UCSD-AML1 (cell line): ENCODE measurements around the gene ACOXL.

Experiments used
- DNase-seq: peaks from one replicate; lab custom pipeline; 2025; ENCODE audit not compliant: unreplicated experiment; lab: John Stamatoyannopoulos, UW

ACOXL gene

DNA sequence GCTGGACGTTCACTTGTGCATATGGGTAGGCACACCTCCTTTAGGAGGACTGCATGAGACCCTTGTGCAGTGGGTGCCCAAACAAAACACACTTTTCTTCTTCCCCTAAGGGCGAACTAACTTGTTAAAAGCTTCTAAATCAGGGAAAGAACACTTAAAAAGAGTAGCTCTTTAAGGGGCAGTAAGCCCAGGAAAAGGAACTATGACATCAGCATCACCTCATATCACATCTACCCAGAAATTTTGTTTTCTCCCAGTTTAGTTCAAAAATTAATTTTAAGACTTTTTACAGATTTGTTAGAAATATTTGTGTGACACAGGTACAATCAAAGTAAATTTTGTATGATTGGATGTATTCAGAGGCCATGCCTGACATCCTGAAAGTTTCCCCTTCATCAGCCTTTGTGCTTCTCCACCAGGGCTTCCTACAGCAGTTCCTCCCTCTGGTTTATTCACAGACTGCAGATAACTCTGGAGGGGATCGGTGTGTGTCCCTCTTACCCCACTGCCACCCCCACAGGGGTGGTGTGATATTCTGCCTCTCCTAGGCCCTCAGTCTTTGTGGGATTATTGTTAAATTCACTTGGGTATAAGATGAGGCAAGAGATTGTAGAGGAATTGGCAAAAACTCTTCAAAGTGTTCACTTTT, 416.0 kb downstream of the ACOXL start:
- no peak for DNase-seq

GRCh38 chr2:111148925-111149324, 416.6 kb downstream of the ACOXL start:
- no peak for DNase-seq

GRCh38 chr2:111149882-111150455, 417.6 kb downstream of the ACOXL start:
- no peak for DNase-seq

DNA sequence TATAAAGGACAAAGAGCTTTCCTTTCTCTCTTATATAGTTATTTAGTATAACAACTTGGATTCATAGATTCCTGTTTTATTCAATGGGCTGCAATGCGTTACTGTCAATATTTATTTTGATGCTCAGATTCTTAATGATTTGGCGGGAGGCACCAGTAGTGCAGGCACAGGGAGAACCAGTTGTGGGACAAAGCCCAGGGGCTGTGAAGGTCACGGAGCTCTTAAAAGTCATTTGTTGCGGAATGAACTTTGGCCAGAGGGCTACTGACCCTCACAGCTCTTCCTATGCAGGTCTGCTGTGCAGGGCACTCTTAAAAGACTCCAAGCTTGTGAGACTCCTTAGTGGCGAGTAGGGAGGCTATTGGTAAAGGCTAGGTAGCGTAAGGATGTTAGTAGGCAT, 422.4 kb downstream of the ACOXL start:
- no peak for DNase-seq

DNA sequence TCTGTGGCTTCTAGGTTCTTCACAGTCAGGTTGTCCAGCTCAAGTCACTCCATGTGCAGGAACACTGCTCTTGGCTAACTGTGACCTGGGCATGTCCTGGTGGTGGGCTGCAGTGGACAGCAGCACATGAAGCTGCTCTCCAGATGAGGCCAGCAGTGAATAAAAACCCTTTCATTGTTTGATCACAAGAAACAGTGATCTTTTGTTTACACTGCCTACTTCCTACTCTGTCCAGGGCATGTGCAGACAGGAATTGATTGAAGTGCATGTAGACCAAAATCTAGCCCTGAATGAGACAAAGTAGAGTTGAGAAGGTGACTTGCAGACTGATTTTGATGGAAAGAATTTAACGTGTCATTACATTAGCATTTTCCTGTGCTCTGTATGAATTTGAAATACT, 423.2 kb downstream of the ACOXL start:
- no peak for DNase-seq

GRCh38 chr2:111156529-111156928, 424.2 kb downstream of the ACOXL start:
- DNase-seq = no peak

DNA sequence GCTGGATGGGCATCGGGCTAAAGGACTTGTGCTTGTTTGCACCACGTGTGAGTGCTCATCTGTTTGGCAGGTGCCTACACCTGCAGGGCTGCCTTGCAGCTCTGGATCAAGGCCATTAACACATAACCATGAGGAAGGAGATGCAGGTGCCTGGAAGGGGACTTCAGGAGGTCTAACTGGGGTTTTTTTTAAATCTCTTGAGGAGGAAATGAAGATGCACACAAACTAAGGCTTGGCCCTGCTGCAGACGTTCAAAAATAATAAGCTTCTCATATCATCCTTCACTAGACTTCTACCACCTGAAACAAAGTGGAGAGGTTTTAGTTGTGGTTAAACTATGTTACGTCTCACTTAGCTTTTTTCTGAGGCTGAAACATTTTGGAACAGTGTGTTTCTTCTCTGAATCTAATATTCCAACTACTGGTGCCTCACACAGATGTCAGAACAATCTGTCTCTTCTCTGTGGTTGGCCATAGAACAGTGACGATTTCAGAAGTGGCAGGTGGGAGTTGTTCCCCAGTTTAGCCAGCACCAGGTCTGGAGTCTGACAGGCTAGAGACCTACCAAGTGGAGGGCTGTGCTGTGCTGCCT, 424.8 kb downstream of the ACOXL start:
- no peak for DNase-seq

GRCh38 chr2:111157798-111158197, 425.4 kb downstream of the ACOXL start:
- no peak for DNase-seq

DNA sequence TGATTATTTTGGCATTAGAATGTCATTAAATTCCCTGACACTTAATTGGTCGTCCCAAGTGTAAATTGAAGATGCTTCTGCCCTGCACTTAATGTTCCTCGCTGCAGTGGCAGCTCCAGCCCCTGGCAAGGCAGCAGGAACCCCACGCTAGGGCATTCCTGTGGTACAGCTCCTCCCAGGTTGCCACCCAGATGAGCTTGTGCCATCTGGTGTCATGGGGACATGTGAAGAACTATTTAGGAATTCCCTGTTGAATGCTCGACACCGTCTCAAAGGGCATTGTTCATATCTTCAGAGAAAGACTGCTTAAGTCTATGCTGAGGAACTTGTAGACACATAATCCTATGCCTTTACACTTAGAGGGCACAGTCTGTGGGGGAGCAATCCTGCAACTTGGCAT, 427.3 kb downstream of the ACOXL start:
- no peak for DNase-seq

DNA sequence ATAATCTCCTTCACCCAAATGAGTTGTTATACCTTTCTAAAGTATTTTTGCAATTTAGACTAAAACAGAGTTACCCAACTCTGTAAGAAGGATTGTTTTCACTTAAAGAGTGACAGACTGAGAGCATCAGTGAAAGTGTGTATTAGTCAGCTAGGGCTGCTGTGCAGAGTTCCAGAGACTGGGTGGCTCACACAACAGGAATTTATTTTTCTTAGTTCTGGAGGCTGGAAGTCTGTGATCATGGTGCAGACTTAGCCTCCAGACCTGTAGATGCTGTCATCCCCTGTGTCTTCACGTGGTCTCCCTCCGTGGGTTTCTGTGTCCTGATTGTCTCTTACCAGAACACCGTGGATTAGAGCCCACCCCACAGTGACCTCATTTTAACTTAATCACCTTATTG, 428.4 kb downstream of the ACOXL start:
- DNase-seq = no peak

DNA sequence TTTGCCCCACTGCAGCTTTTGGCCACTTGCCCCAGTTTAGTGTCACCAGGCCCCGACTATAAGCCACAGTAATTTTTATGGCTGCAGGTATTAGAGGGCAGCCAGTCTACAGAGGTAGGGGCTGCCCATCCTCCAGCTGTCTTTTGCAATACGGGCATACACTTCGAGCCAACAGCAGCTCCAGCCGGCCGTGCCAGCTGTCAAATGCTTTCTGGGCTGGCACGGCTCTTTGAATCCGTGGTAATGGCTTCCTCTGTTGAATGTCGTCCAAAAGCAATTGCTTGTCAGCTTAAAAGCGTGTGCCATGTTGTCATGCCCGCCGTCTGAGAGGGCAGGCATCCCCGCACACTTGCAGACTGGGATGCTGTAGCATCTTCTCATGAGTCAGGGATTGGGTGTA, 429.6 kb downstream of the ACOXL start:
- no peak for DNase-seq

- peak; percentile 23 for DNase-seq
Measured at GRCh38 chr2:111162718-111163331, 430.5 kb downstream of the ACOXL start.

- DNase-seq = no peak
Measured at GRCh38 chr2:111164078-111164477, 431.7 kb downstream of the ACOXL start.

- no peak for DNase-seq
Measured at GRCh38 chr2:111165084-111165483, 432.7 kb downstream of the ACOXL start.

GRCh38 chr2:111166115-111166514, 433.7 kb downstream of the ACOXL start:
- DNase-seq = no peak

DNA sequence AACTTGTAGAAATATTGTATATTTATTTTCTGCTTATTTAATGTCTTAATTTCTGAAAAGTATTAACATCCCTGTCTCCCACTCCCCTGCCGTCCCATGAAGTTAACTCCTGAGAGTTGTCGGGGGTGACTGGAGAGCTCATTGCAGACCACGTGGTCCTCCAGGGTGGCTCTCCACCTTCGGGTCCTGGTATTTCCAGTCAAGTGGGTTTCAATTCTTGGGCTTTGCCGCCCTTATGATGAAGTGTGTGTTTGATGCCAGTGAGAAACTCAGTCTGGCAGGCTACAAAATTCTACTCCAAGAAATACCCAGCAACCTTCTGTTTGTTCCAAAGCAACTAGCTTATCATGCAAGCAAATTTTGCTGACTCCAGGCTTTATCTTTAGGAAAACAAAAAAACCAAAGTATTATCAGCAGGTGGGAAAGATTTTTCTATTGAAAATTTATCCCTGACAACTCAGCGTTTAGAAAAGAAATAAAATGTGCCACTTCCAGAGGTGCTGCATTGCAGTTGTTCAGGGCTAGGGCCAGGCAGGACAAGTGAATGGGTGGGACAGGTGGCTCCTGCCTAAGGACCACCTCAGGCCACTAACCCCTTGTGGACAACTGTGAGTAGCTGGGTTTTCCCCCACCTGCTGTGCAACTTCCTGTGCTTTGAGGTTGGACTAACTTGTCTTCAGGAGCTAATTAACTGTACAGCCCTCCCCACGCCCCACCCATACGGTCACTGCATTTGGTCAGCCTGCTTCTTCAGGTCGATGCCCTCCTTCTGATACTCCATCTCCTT, 434.9 kb downstream of the ACOXL start:
- no peak for DNase-seq

GRCh38 chr2:111167863-111168162, 435.4 kb downstream of the ACOXL start:
- no peak for DNase-seq
